HepG2 (cell line): ENCODE measurements around the gene VEGFA. TPM values are rescaled to one million over a fixed set of nuclear protein-coding genes. Genes with fewer than 3 reads are reported as not detected.

Experiments
- ATAC-seq: fragments of 200-7000 bp; cut with Tn5 transposase; 3 replicates; pipeline ENCODE4 v1.9.1; 2020; ENCODE audit warnings: mild to moderate bottlenecking, moderate library complexity
- BruUV-seq: library from RNA; stranded (reverse); fragments of 400-500 nt; replicated peaks from 2 replicates; lab custom pipeline; 2021; lab: Mats Ljungman, UMichigan
- CTCF ChIA-PET: fragments of 300-600 bp; formaldehyde crosslinking; extraction: SDS; loops from one replicate; lab custom pipeline; 2021; ENCODE audit warnings: low total read pairs, inconsistent platforms, low intra/inter-chr PET ratio; lab: Yijun Ruan, JAX
- POLR2A ChIA-PET: fragments of 350-600 bp; sonication (Branson Sonifier 250); formaldehyde crosslinking; loops from one replicate; lab custom pipeline; 2020; ENCODE audit warnings: antibody characterized with exemption, inconsistent platforms; lab: Yijun Ruan, JAX
- DNase-seq: peaks from one replicate; pipeline ENCODE4 v3.0.0-alpha.2; 2015; ENCODE audit warnings: low spot score
- FAIRE-seq: peaks from 3 replicates; lab custom pipeline; 2011; peaks lifted over from hg19 to GRCh38; lab: Jason Lieb, UNC
- H2AFZ ChIP-seq: one replicate; pipeline ENCODE4 v1.6.1; 2011; ENCODE audit warnings: low read length, inconsistent platforms
- H3K27ac ChIP-seq: fragments of 300-600 bp; 3 replicates; pipeline ENCODE4 v1.8.0; 2011; ENCODE audit warnings: mixed run types, mild to moderate bottlenecking, mixed read lengths, low read length, inconsistent platforms; ENCODE audit not compliant: insufficient read depth; ENCODE audit errors: extremely low read length
- H3K27me3 ChIP-seq, 2 experiments: fragments of 200-600 bp in 1 of 2; 2 replicates in 1 of 2; 3 replicates in 1 of 2; pipeline versions ENCODE4 v1.6.0 to v1.8.0; 2011; ENCODE audit warnings: low read length in 2 of 2, mild to moderate bottlenecking in 2 of 2, moderate library complexity in 2 of 2, inconsistent platforms in 1 of 2; ENCODE audit not compliant: insufficient read depth in 2 of 2, control insufficient read depth in 1 of 2
- H3K36me3 ChIP-seq, 2 experiments: fragments of 200-600 bp in 1 of 2; replicated peaks in 1 of 2; 2 replicates in 1 of 2; 3 replicates in 1 of 2; pipeline versions ENCODE4 v1.5.1 to v1.8.0; 2011; ENCODE audit warnings: low read length in 2 of 2, inconsistent platforms in 1 of 2; ENCODE audit not compliant: insufficient read depth in 2 of 2, control insufficient read depth in 1 of 2
- H3K4me1 ChIP-seq: 2 replicates; pipeline ENCODE4 v1.5.1; 2012; ENCODE audit warnings: low read length, inconsistent platforms; ENCODE audit not compliant: insufficient read depth
- H3K4me2 ChIP-seq: 2 replicates; pipeline ENCODE4 v1.6.0; 2011; ENCODE audit warnings: low read depth, low read length, inconsistent platforms
- H3K4me3 ChIP-seq, 3 experiments: fragments of 200-600 bp in 1 of 3; sonication (generic), shearing (Covaris generic) in 1 of 3; replicated peaks in 1 of 3; 2 replicates each; pipeline ENCODE4 v1.5.1; 2011 to 2016; ENCODE audit warnings: low read length in 3 of 3, inconsistent platforms in 2 of 3, low read depth in 2 of 3, mild to moderate bottlenecking in 2 of 3, control low read depth in 1 of 3, mixed read lengths in 1 of 3; ENCODE audit not compliant: insufficient read depth in 1 of 3
- H3K79me2 ChIP-seq: one replicate; pipeline ENCODE4 v1.6.1; 2011; ENCODE audit warnings: low read length, inconsistent platforms; ENCODE audit not compliant: insufficient read depth
- H3K9ac ChIP-seq: 2 replicates; pipeline ENCODE4 v1.6.0; 2011; ENCODE audit warnings: mild to moderate bottlenecking, low read depth, low read length, inconsistent platforms; ENCODE audit not compliant: insufficient read depth
- H3K9me3 ChIP-seq: 2 replicates; pipeline ENCODE4 v1.5.1; 2012; ENCODE audit warnings: mild to moderate bottlenecking, low read length
- H4K20me1 ChIP-seq: 2 replicates; pipeline ENCODE4 v1.6.0; 2011; ENCODE audit warnings: inconsistent platforms, mild to moderate bottlenecking, low read length, moderate library complexity; ENCODE audit not compliant: insufficient read depth
- BORCS8-MEF2B ChIP-seq: sonication (generic); formaldehyde crosslinking; IDR thresholded peaks from 2 replicates; pipeline ENCODE4 v1.8.0; 2022; ENCODE audit warnings: mild to moderate bottlenecking, missing genetic modification reagents
- KMT2B ChIP-seq: IDR thresholded peaks from 2 replicates; pipeline ENCODE4 v1.6.1; 2016; ENCODE audit warnings: missing genetic modification reagents, missing compliant biosample characterization
- MIER3 ChIP-seq: IDR thresholded peaks from 2 replicates; pipeline ENCODE4 v1.6.1; 2016; ENCODE audit warnings: missing compliant biosample characterization, borderline replicate concordance
- NFIC ChIP-seq: IDR thresholded peaks from 2 replicates; pipeline ENCODE4 v1.6.1; 2012; ENCODE audit warnings: mild to moderate bottlenecking, low read length, inconsistent platforms
- RELA ChIP-seq: sonication (generic); formaldehyde crosslinking; IDR thresholded peaks from 2 replicates; pipeline ENCODE4 v1.4.0; 2020; ENCODE audit warnings: missing genetic modification reagents
- RNF2 ChIP-seq: fragments of 450-650 bp; conservative IDR thresholded peaks from 2 replicates; pipeline ENCODE4 v1.6.1; 2016; ENCODE audit warnings: low read depth
- TIGD3 ChIP-seq: sonication (generic); formaldehyde crosslinking; IDR thresholded peaks from 2 replicates; pipeline ENCODE4 v1.5.1; 2020; ENCODE audit warnings: mild to moderate bottlenecking, missing genetic modification reagents, borderline replicate concordance
- TRIM22 ChIP-seq: fragments of 450-650 bp; IDR thresholded peaks from 2 replicates; pipeline ENCODE4 v1.6.1; 2017
- UBTF ChIP-seq: sonication (generic); formaldehyde crosslinking; IDR thresholded peaks from 2 replicates; pipeline ENCODE4 v1.4.0; 2020; ENCODE audit warnings: mild to moderate bottlenecking, missing genetic modification reagents
- ZSCAN29 ChIP-seq: sonication (generic); formaldehyde crosslinking; conservative IDR thresholded peaks from 2 replicates; pipeline ENCODE4 v1.4.0; 2020; ENCODE audit warnings: mild to moderate bottlenecking, missing genetic modification reagents
- WGBS: methylation state at CpG from one replicate; pipeline ENCODE4 v1.1.6; 2017; ENCODE audit warnings: low lambda C conversion rate; 5-methylcytosine and 5-hydroxymethylcytosine counted together
- in situ Hi-C: cut with HindIII; loops from 2 replicates; pipeline ENCODE4 v1.10.0; 2017; ENCODE audit warnings: low pct_unique_long_range_greater_than_20kb; ENCODE audit not compliant: extremely low pct_ligation_motif_present
- intact Hi-C: fragments of 100-400 bp; cut with micrococcal nuclease; formaldehyde crosslinking; loops from one replicate; pipeline ENCODE4 v1.10.0; 2022; ENCODE audit not compliant: unreplicated experiment
- polyA plus RNA-seq, 8 experiments: library from polyadenylated mRNA; depleted of rRNA in 3 of 8; stranded (reverse) in 7 of 8; unstranded in 1 of 8; fragments of >200 nt; fragmentation: Illumina TruSeq in 4 of 8; extraction: Trizol in 4 of 8; gene quantifications; 2 replicates each; pipeline versions ENCODE4 v1.2.1 to v1.2.3, GENCODE V29; 2011 to 2016; ENCODE audit warnings: low read depth in 4 of 8, missing spikeins in 1 of 8, mixed read lengths in 1 of 8; ENCODE audit not compliant: insufficient read depth in 1 of 8
- total RNA-seq, 5 experiments: library from RNA; depleted of rRNA; stranded (reverse); fragments of >200 nt; fragmentation: Illumina TruSeq; extraction: Trizol; gene quantifications; 2 replicates each; pipeline ENCODE4 v1.2.3, GENCODE V29; 2016; ENCODE audit warnings: low read depth in 1 of 5

VEGFA gene
- total and polyA plus RNA-seq, 2 of the 13 experiments (the other 11 are each of a cell fraction or from before 2014, with no cell fraction given), result 68.1 to 629 TPM

- POLR2A ChIA-PET, result interaction anchor here (0.8 to 4.8 kb wide), 2 partner anchors 23 to 40 kb away, joined by 3 to 17 read pairs; partner anchors contain the start of gene VEGFA
- Histone ChIP-seq H3K9ac (no peak overlapping the region), H3K36me3 (no peaks in the 10 kb centered on the region), H3K79me2 (no peaks in the 10 kb centered on the region), H4K20me1 (no peaks in the 10 kb centered on the region), H3K4me3 (no peak overlapping the region), H3K27me3 (peaks cover 3 to 52% of the 10 kb centered on the region in 2 experiments), H3K4me2 (no peak overlapping the region), H3K27ac (no peak overlapping the region), H3K4me1 (peaks cover 58% of the 10 kb centered on the region), H2AFZ (no peak overlapping the region), H3K9me3 (no peaks in the 10 kb centered on the region)
- DNase-seq (no peak), ATAC-seq (no peak), FAIRE-seq (peak; percentile 8)
- CTCF ChIA-PET, result no interaction called here
- 37% methylated on average over 2 of the region's 2 CpGs for WGBS
- no TSS peak for BruUV-seq
- TF ChIP-seq RELA (CRISPR knock-in tag), result no peak
- TF ChIP-seq TRIM22, result peak; percentile 57; the same call in 1 of the 2 replicates
- intact Hi-C loops (no loop called here), in situ Hi-C loops (no loop called here)
These were observed 23.9 kb upstream of the VEGFA start for GRCh38 chr6:43746071-43746470.

- WGBS, result 47% methylated on average over 13 of the region's 13 CpGs
- Histone ChIP-seq H3K36me3 (no peaks in the 10 kb centered on the region), H3K9me3 (no peaks in the 10 kb centered on the region)
- TF ChIP-seq UBTF, result no peak
- no peak for TF ChIP-seq MIER3
- no peak for TF ChIP-seq TIGD3 (CRISPR knock-in tag)
- TF ChIP-seq KMT2B (CRISPR knock-in tag), result no peak
- TF ChIP-seq ZSCAN29 (CRISPR knock-in tag), result no peak
- TF ChIP-seq BORCS8-MEF2B (CRISPR knock-in tag), result no peak
- no peak for TF ChIP-seq NFIC
- TF ChIP-seq RNF2, result no peak
- TF ChIP-seq, all 625 proteins: peak for 0
- no peak for ATAC-seq
- Histone ChIP-seq H3K79me2 (no peaks in the 10 kb centered on the region), H3K27ac (no peak overlapping the region), H3K27me3 (peaks cover 3 to 51% of the 10 kb centered on the region in 2 experiments), H3K4me2 (no peak overlapping the region), H4K20me1 (no peaks in the 10 kb centered on the region), H3K4me3 (no peak overlapping the region), H3K9ac (no peak overlapping the region), H2AFZ (no peak overlapping the region), H3K4me1 (peaks cover 52% of the 10 kb centered on the region)
- in situ Hi-C loops (no loop called here), intact Hi-C loops (no loop called here)
- ChIA-PET POLR2A (interaction anchor here (0.6 to 4.8 kb wide), 3 partner anchors 22 to 61 kb away, joined by 3 to 17 read pairs (median 5); partner anchors contain the start of gene VEGFA), CTCF (no interaction called here)
- no peak for DNase-seq
- no peak for FAIRE-seq
- BruUV-seq, result no TSS peak
These were observed 23.4 kb upstream of the VEGFA start for GRCh38 chr6:43746613-43747102.
